DOHH2 (cell line): ENCODE measurements around the gene PPP1R3G.
A peak's percentile ranks its signal among the peaks of the same experiment; 100 is the strongest.
"Not testable (repeated sequence)": the region's sequence is repeated elsewhere in the genome, so short reads cannot be mapped to it uniquely, and the experiment has no call there.

ENCODE experiments used
- H3F3A ChIP-seq: fragments of 200-600 bp; sonication (generic), shearing (Covaris generic); 2 replicates; pipeline ENCODE4 v1.6.0; 2016; ENCODE audit warnings: antibody characterized with exemption, mild to moderate bottlenecking; ENCODE audit not compliant: control insufficient read depth, insufficient read depth
- H3K27ac ChIP-seq: fragments of 200-600 bp; sonication (generic); 2 replicates; pipeline ENCODE4 v1.5.1; 2014; ENCODE audit warnings: low read depth, mild to moderate bottlenecking, low read length, moderate library complexity
- H3K27me3 ChIP-seq: fragments of 200-600 bp; sonication (generic); 2 replicates; pipeline ENCODE4 v1.6.1; 2014; ENCODE audit warnings: mild to moderate bottlenecking, low read length, mixed read lengths; ENCODE audit not compliant: control insufficient read depth
- H3K36me3 ChIP-seq: fragments of 200-600 bp; sonication (generic); 2 replicates; pipeline ENCODE4 v1.6.1; 2014; ENCODE audit warnings: mild to moderate bottlenecking, low read length, moderate library complexity, mixed read lengths; ENCODE audit not compliant: control insufficient read depth
- H3K4me1 ChIP-seq: fragments of 200-600 bp; sonication (generic); 2 replicates; pipeline ENCODE4 v1.6.1; 2014; ENCODE audit warnings: mild to moderate bottlenecking, low read length, mixed read lengths; ENCODE audit not compliant: control insufficient read depth
- H3K4me2 ChIP-seq: fragments of 200-600 bp; sonication (generic); 2 replicates; pipeline ENCODE4 v1.6.0; 2014; ENCODE audit warnings: mild to moderate bottlenecking, low read length, moderate library complexity
- H3K4me3 ChIP-seq: fragments of 200-600 bp; sonication (generic); 2 replicates; pipeline ENCODE4 v1.5.1; 2014; ENCODE audit warnings: mild to moderate bottlenecking, low read length, mixed read lengths
- H3K79me2 ChIP-seq: fragments of 200-600 bp; sonication (generic); 2 replicates; pipeline ENCODE4 v1.6.1; 2014; ENCODE audit warnings: mild to moderate bottlenecking, low read length, mixed read lengths; ENCODE audit not compliant: control insufficient read depth
- H3K9me2 ChIP-seq: fragments of 200-600 bp; sonication (generic); replicated peaks from 2 replicates; pipeline ENCODE4 v1.6.1; 2014; ENCODE audit warnings: mild to moderate bottlenecking, low read length, mixed read lengths; ENCODE audit not compliant: control insufficient read depth
- H3K9me3 ChIP-seq: fragments of 200-600 bp; sonication (generic); 2 replicates; pipeline ENCODE4 v1.6.1; 2014; ENCODE audit warnings: antibody characterized with exemption, low read length, mixed read lengths; ENCODE audit not compliant: control insufficient read depth, insufficient read depth
- H4K20me1 ChIP-seq: fragments of 200-600 bp; sonication (generic); 2 replicates; pipeline ENCODE4 v1.6.0; 2014; ENCODE audit warnings: low read depth, mild to moderate bottlenecking, antibody characterized with exemption, low read length, moderate library complexity; ENCODE audit not compliant: control insufficient read depth, insufficient read depth
- CTCF ChIP-seq: fragments of 200-600 bp; sonication (generic); IDR thresholded peaks from one replicate; pipeline ENCODE4 v1.5.1; 2014; ENCODE audit warnings: antibody characterized with exemption, mild to moderate bottlenecking, low read depth, low read length; ENCODE audit not compliant: poor library complexity, severe bottlenecking
- EZH2phosphoT487 ChIP-seq: fragments of 200-600 bp; sonication (generic); IDR thresholded peaks from 2 replicates; pipeline ENCODE4 v1.6.1; 2017; ENCODE audit warnings: borderline replicate concordance, mild to moderate bottlenecking, antibody characterized with exemption, low read length, moderate library complexity, mixed read lengths

The PPP1R3G gene

GRCh38 chr6:5059036-5059896 is 25.9 kb upstream of the PPP1R3G start:
- peaks cover 22% of the 10 kb centered on the region for H3K4me1 ChIP-seq

GRCh38 chr6:5060439-5060838 is 24.7 kb upstream of the PPP1R3G start:
- H3K27me3 ChIP-seq, H4K20me1 ChIP-seq, H3K9me2 ChIP-seq, H3K4me3 ChIP-seq, H3K36me3 ChIP-seq, H3K27ac ChIP-seq, H3F3A ChIP-seq, H3K9me3 ChIP-seq, H3K4me2 ChIP-seq, H3K79me2 ChIP-seq: not testable (repeated sequence)
- peaks cover 22% of the 10 kb centered on the region for H3K4me1 ChIP-seq

More at GRCh38 chr6:5059036-5059896, 25.9 kb upstream of the PPP1R3G start:
- H3K9me3 ChIP-seq, result no peaks in the 10 kb centered on the region
- H3K9me2 ChIP-seq, result no peaks in the 10 kb centered on the region
- no peak for TF ChIP-seq CTCF
- no peaks in the 10 kb centered on the region for H3K36me3 ChIP-seq
- no peak overlapping the region for H3K27ac ChIP-seq
- no peak overlapping the region for H3K4me3 ChIP-seq
- H3F3A ChIP-seq, result no peaks in the 10 kb centered on the region
- H3K79me2 ChIP-seq, result no peaks in the 10 kb centered on the region
- H4K20me1 ChIP-seq, result no peaks in the 10 kb centered on the region
- H3K27me3 ChIP-seq, result no peaks in the 10 kb centered on the region
- no peak overlapping the region for H3K4me2 ChIP-seq

- Histone ChIP-seq H4K20me1 (no peaks in the 10 kb centered on the region), H3K4me2 (peak overlapping the region; percentile 33)
- TF ChIP-seq EZH2phosphoT487, result no peak
- no peak for TF ChIP-seq CTCF
Measured at GRCh38 chr6:5061152-5061551, 24.0 kb upstream of the PPP1R3G start.

GRCh38 chr6:5063617-5064016 is 21.5 kb upstream of the PPP1R3G start:
- H3K27me3 ChIP-seq, result no peaks in the 10 kb centered on the region
- no peak overlapping the region for H3K4me2 ChIP-seq
- no peaks in the 10 kb centered on the region for H4K20me1 ChIP-seq
- H3K4me3 ChIP-seq, result no peak overlapping the region
- no peaks in the 10 kb centered on the region for H3K9me3 ChIP-seq
- H3F3A ChIP-seq, result no peaks in the 10 kb centered on the region
- H3K79me2 ChIP-seq, result no peaks in the 10 kb centered on the region
- H3K27ac ChIP-seq, result no peak overlapping the region
- no peaks in the 10 kb centered on the region for H3K9me2 ChIP-seq
- no peaks in the 10 kb centered on the region for H3K36me3 ChIP-seq
- peaks cover 19% of the 10 kb centered on the region for H3K4me1 ChIP-seq
- TF ChIP-seq CTCF (no peak), EZH2phosphoT487 (no peak)

More at GRCh38 chr6:5061152-5061551, 24.0 kb upstream of the PPP1R3G start:
- no peaks in the 10 kb centered on the region for H3K79me2 ChIP-seq
- no peaks in the 10 kb centered on the region for H3K9me2 ChIP-seq
- peaks cover 22% of the 10 kb centered on the region for H3K4me1 ChIP-seq
- no peaks in the 10 kb centered on the region for H3K9me3 ChIP-seq
- no peak overlapping the region for H3K4me3 ChIP-seq
- no peaks in the 10 kb centered on the region for H3K36me3 ChIP-seq
- H3F3A ChIP-seq, result no peaks in the 10 kb centered on the region
- H3K27me3 ChIP-seq, result no peaks in the 10 kb centered on the region
- H3K27ac ChIP-seq, result no peak overlapping the region
